ENCODE measurements around the gene TMEM132C.

TMEM132C gene

DNA sequence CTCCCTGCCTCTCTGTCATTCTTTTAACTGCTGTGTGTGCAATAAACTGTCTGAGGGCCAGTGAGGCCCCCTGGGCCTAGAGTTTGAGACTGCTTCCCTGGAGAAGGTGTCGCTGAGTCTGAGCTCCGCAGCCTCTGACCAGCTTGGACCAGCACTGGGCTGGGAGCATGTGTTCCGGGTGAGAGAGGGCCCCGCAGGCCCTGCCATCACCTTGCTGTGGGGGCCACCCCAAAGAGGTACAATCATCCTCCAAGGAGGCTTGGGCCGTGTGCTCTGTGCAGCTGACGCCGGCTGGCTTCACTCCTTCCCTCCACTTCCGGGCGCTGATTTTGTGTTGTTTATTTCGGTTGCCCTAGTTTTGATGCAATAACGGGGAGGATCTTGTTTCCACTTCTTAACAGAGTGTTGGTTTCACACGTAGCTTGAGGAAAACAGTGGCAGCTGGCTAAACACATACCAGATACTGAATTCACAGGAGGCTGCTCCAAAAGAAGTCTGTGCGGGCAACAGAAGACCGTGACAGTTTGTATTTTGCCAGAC, 121.6 kb downstream of the TMEM132C start:
- TF ChIP-seq, protein P1, sequence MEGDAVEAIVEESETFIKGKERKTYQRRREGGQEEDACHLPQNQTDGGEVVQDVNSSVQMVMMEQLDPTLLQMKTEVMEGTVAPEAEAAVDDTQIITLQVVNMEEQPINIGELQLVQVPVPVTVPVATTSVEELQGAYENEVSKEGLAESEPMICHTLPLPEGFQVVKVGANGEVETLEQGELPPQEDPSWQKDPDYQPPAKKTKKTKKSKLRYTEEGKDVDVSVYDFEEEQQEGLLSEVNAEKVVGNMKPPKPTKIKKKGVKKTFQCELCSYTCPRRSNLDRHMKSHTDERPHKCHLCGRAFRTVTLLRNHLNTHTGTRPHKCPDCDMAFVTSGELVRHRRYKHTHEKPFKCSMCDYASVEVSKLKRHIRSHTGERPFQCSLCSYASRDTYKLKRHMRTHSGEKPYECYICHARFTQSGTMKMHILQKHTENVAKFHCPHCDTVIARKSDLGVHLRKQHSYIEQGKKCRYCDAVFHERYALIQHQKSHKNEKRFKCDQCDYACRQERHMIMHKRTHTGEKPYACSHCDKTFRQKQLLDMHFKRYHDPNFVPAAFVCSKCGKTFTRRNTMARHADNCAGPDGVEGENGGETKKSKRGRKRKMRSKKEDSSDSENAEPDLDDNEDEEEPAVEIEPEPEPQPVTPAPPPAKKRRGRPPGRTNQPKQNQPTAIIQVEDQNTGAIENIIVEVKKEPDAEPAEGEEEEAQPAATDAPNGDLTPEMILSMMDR (IDR thresholded peaks at IDR 0.05; ENCODE audit: extremely low read depth, missing control alignments), result no peak
- DNase-seq (ENCODE audit: low spot score), result no peak

DNA sequence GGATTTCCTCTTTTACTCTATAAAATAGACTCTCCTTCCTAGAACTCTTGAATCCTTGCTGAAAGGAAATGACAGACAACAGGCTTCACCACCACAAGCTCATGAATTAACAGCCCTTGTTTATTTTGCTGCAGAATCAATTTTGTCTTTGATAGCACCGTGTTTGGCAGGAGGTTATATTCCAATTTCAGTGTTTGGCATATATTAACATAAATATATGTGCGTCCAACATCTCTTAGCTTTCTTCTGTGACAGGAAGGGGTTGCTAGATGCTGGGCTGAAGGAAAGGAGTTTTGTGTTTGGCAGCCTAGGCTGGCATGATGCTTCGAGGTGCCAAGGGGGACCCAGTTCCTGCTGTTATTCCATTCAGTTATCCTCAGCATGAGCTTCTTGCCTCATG, 126.4 kb downstream of the TMEM132C start:
- no peak for DNase-seq (ENCODE audit: low spot score)
- TF ChIP-seq, protein P1 (IDR thresholded peaks at IDR 0.05; ENCODE audit: extremely low read depth, missing control alignments), result no peak

DNA sequence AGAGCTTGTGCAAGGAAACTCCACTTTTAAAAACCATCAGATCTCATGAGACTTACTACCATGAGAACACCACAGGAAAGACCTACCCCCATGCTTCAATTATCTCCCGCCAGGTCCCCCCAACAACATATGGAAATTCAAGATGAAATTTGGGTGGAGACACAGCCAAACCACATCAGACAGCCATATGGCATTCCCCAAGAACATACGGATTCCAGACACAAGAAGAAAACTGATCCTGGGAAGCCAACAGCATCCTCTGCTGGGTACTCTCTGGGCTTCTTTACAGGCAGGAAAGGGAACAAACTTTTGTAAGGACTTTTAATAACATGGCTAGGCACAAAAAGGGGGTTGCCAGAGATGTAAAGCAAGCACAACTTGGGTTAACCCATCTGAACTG, 127.2 kb downstream of the TMEM132C start:
- TF ChIP-seq, protein P1 (IDR thresholded peaks at IDR 0.05; ENCODE audit: extremely low read depth, missing control alignments), result no peak
- DNase-seq (ENCODE audit: low spot score), result no peak

DNA sequence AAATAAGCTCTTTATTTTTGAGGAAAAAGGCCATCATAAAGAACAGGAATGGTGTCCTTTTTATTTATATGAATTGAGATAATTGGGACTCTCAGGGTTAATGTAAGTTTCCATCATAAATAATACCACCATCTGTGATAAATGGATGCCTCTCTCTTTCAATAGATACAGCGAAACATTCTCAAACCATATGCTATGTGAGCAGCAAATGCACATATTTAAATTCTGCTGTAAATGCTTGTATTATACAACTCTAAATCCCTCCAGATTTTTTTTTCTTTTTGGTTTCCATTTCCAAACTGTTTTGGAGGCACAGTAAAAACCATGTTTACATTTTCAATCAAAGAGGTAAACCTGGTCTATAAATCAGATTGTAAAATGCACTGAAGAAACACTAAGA, 132.3 kb downstream of the TMEM132C start:
- DNase-seq (ENCODE audit: low spot score), result no peak
- TF ChIP-seq, protein P1 (IDR thresholded peaks at IDR 0.05; ENCODE audit: extremely low read depth, missing control alignments), result no peak

DNA sequence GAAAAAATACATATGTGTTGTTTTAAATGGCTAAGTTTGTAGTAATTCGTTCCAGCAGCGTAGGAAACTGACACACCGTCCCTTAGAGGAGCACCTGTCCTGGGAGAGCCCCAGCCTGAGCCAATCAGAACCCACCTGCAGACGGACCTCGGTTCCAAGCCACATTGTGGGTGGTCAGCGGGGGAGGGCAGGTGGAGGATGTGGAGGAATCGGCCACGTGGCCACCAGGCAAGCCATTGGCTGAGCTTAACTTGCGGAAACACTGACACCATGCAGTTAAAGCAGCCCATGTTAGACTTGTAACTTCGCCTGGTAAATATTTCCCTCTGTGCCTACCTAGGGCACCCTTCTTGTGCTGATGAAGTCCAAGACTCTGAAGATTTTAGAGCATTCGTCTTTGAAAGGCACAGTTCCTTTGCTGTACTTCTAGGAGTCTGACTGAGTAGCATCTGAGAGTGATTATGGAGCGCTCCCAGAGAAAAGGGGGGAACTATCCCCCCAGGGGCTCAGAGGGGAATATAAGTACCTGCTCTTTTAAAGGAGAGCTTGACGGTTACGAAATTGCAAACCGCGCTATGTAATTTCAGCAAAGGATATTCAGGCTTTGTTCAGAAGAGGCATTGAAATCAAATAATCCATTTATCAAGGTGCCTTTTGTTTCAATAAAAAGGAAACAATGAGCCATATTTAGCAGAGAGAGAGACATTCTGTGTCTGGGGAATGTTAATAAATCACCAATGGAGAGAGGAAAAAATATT, 135.7 kb downstream of the TMEM132C start:
- DNase-seq (ENCODE audit: low spot score), result no peak
- TF ChIP-seq, protein P1 (IDR thresholded peaks at IDR 0.05; ENCODE audit: extremely low read depth, missing control alignments), result no peak

DNA sequence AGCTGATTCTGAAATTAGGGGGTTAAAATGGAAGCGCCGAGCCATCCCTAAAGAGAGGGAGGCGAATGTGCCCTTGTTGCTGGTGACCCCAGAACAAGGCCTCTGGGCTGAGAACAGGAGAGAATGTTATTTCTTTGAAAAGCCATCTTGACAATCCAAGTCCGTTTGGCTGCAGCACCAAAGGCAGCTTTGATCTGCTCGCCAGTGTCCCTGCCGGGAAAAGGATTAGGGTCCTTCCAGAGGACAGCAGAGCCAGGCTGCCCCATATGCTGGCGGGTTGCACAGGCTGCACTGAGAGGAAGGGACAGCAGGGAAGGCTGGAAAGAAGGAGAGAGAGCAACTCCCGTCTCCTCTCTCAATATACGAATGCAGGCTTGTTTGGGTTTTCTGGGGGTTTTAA, 141.7 kb downstream of the TMEM132C start:
- no peak for DNase-seq (ENCODE audit: low spot score)
- TF ChIP-seq, protein P1 (IDR thresholded peaks at IDR 0.05; ENCODE audit: extremely low read depth, missing control alignments), result no peak

DNA sequence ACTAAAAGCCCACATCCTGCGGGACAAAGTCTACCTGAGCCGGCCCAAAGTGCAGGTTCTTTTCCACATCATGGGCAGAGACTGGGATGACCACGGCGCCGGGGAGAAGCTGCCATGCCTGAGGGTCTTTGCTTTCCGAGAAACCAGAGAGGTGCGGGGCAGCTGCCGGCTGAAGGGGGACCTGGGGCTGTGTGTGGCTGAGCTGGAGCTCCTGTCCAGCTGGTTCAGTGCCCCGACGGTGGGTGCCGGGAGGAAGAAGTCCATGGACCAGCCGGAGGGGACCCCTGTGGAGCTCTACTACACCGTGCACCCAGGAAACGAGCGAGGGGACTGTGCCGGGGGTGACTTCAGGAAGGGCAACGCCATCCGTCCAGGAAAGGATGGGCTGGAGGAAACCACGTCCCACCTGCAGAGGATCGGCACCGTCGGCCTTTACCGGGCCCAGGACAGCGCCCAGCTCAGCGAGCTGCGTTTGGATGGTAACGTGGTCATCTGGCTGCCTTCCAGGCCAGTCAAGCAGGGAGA, 148.1 kb downstream of the TMEM132C start:
- no peak for DNase-seq (ENCODE audit: low spot score)
- TF ChIP-seq, protein P1 (IDR thresholded peaks at IDR 0.05; ENCODE audit: extremely low read depth, missing control alignments), result no peak

Data from GM20000 (cell line).